ENCODE data around the gene GNPTAB.
"Not testable (repeated sequence)": the region's sequence is repeated elsewhere in the genome, so short reads cannot be mapped to it uniquely, and the experiment has no call there.

GNPTAB gene

GRCh38 chr12:101737476-101737875 lies 93.3 kb downstream of the GNPTAB start:
- DNase-seq (ENCODE audit: low read depth), result no peak

GRCh38 chr12:101734482-101734881 lies 96.3 kb downstream of the GNPTAB start:
- DNase-seq (ENCODE audit: low read depth), result not testable (repeated sequence)

- no peak for DNase-seq (ENCODE audit: low read depth)
Measured at GRCh38 chr12:101733166-101733565, 97.6 kb downstream of the GNPTAB start.

GRCh38 chr12:101732318-101732717 lies 98.4 kb downstream of the GNPTAB start:
- DNase-seq (ENCODE audit: low read depth), result no peak

DNA sequence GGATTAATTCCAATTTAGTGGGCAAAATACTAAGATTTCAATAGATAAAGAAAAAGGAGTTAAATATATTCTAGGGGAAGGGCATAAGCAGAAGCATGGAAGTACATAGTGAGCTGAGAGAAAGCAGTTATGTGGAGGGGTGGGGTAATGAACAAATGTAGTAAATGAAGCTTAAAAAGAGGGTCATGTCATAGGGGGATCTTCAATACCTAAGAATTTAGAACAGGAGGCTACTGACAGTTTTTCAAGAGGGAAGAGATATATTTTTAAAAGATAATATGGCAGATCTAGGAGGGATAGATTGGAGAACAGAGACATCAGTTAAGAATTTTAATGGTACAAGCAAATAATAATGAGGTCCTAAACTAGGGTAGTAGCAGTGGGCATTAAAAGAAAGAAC lies 100.9 kb downstream of the GNPTAB start:
- no peak for DNase-seq (ENCODE audit: low read depth)

- no peak for DNase-seq (ENCODE audit: low read depth)
Measured at GRCh38 chr12:101727098-101727497, 103.7 kb downstream of the GNPTAB start.

DNA sequence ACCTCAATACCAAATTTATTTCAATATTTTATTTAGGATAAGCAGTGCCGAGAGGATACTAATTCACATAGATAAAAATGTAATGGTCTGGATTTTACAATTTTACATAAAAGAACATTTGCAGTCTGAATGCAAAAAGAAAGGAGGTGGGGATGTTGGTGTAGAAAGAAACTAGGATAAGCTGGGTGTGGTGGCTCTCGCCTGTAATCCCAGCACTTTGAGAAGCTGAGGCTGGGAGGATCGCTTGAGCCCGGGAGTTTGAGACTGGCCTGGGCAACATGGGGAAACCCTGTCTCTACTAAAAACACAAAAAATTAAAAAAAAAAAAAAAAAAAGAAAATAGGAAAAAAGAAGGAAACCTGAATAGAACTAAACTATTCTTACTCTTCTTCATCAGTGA lies 108.4 kb downstream of the GNPTAB start:
- DNase-seq (ENCODE audit: low read depth), result no peak

- no peak for DNase-seq (ENCODE audit: low read depth)
Measured at GRCh38 chr12:101720118-101720517, 110.6 kb downstream of the GNPTAB start.

GRCh38 chr12:101719566-101719965 lies 111.2 kb downstream of the GNPTAB start:
- DNase-seq (ENCODE audit: low read depth), result no peak

- DNase-seq (ENCODE audit: low read depth), result no peak
Measured at GRCh38 chr12:101714877-101715444, 115.8 kb downstream of the GNPTAB start.

- no peak for DNase-seq (ENCODE audit: low read depth)
Measured at GRCh38 chr12:101713930-101714329, 116.8 kb downstream of the GNPTAB start.

GRCh38 chr12:101713059-101713682 lies 117.6 kb downstream of the GNPTAB start:
- DNase-seq (ENCODE audit: low read depth), result no peak

DNA sequence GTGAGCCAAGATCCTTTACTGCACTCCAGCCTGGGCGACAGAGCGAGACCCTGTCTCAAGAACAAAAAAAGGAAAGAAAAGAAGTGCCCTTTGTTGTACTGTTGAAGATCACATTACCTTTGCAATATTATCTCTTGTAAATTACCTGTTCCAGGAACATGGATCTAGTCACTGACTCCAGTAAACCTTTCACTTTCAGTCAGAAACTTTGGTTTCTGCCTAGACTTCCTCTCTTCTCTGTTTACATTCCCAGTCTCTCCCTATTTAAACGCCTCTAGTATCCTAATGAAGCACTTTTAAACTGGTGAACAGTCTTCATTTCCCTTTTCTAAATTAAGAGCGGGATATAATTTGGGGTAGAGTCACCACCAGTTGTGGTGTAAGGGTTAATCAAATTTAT lies 120.5 kb downstream of the GNPTAB start:
- no peak for DNase-seq (ENCODE audit: low read depth)

- no peak for DNase-seq (ENCODE audit: low read depth)
Measured at GRCh38 chr12:101707131-101707782, 123.5 kb downstream of the GNPTAB start.

DNA sequence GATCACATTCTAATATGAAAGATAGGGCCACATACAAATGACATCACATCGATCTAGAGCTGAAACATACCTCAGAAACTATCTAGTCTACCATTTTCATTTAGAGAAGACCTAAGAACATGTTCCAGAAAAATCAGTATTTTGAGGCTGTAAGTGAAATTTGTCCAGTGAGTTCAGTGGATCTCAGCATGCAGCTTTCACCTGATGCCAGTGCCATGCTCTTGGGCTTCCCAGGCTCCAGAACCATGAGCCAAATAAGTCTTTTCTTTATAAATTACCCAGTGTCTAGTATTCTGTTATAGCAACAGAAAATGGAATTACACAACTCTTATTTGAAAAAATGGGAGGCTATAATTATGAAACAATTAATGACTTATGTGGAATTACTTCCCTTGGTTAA lies 124.4 kb downstream of the GNPTAB start:
- DNase-seq (ENCODE audit: low read depth), result no peak

GRCh38 chr12:101703487-101703886 lies 127.3 kb downstream of the GNPTAB start:
- no peak for DNase-seq (ENCODE audit: low read depth)

GRCh38 chr12:101700299-101700820 lies 130.4 kb downstream of the GNPTAB start:
- no peak for DNase-seq (ENCODE audit: low read depth)

- DNase-seq (ENCODE audit: low read depth), result no peak
Measured at GRCh38 chr12:101698800-101699347, 131.9 kb downstream of the GNPTAB start.

- DNase-seq (ENCODE audit: low read depth), result no peak
Measured at GRCh38 chr12:101697930-101698799, 132.6 kb downstream of the GNPTAB start.

DNA sequence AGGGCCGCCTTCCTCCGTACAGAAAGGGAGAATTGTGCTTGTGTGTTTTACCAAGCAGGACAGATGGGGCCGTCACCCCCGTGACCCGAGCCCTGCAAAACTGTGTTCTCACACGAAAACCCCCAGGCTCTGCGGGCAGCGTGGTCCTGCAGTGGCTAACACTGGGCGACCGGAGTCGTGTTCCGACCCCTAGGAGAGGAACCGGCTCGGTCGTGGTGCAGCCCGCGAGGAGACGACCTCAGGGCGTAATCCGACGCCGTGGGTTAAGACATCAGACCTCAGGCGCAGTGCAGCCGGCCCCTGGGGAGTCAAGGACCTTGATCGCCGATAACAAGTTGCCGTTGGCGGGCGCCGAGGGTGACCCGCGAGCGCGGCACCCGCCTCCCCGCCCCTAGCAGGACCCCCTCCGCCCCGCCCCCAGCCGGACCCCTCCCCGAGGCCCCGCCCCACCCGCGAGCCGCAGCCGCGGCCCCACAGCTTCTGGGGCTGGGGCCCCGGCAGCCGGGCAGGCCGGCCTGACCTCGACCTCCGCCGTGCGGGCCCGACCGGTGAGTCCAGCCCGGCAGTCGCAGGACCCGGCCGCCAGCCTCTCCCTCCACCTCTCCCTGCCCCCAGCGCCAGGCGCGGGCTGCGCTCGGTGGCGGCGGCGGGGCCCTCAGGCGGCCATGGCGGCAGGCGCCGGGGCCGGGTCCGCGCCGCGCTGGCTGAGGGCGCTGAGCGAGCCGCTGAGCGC lies 133.4 kb downstream of the GNPTAB start, which contains the start of gene CHPT1:
Gene CHPT1 (plus strand): TSS at position 444 of the 733 bp plus-strand sequence. CDS start 222 bp downstream, at position 666.
- DNase-seq (ENCODE audit: low read depth), result no peak
